Stimulated activated CD8-positive, alpha-beta memory T cell treated with anti-CD3 and anti-CD28 coated beads, Interleukin-12 subunit alpha, Interleukin-12 subunit beta, amount 100 ng/mL, for 24 hours (primary cell): ENCODE measurements around the gene SEC24D.

ENCODE experiments used
- DNase-seq: peaks from one replicate; pipeline ENCODE4 v3.0.0-alpha.2; 2020; ENCODE audit errors: extremely low read depth

SEC24D gene

GRCh38 chr4:118774321-118774720 is 61.6 kb downstream of the SEC24D start:
- DNase-seq: no peak

DNA sequence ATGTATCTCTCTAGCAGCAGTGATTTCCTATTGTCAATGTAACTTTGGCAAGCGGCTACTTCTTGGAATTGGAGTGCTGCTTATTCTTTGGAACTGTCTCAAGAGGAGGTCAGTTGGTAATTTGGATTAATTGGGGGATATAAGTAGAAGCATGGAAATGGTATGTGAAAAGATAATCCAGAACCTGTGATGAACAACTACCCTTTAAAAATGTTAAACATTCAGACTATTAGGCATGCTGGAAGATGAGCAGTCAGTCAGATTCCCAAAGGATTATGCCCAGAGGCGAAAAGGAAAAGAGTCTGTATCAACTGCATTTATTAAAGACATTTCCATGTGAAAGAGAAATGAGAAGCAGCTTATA is 62.5 kb downstream of the SEC24D start:
- DNase-seq: no peak

DNA sequence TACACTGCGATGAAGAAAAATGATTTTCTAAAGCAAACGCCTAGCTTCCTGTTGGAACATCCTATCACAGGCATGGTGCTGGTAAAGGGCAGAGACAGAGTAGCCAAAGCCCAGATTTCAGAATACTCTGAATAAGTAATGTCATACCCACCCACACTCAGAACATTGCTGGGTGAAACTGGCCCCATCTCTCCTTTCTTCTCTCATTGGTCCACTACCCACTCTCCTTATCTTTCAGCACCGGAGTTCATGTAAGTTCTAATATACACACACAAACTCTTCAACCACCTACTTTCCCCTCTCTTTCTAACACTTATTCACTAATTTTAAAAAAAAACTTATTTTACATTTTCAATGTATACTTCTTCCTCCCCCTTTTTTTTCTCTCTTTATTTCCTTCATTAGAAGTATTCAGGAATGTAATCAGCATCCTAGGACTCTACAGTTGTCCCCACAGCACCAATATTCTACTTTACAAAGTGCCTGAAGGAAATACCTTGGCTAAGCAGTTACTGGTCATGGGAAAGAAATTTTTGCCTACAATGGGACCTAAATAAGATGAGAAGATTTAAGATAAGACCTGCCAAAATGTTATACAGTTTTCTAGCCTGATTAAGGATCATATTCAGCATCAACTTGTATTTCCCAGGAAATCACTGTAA is 63.0 kb downstream of the SEC24D start:
- DNase-seq: no peak

DNA sequence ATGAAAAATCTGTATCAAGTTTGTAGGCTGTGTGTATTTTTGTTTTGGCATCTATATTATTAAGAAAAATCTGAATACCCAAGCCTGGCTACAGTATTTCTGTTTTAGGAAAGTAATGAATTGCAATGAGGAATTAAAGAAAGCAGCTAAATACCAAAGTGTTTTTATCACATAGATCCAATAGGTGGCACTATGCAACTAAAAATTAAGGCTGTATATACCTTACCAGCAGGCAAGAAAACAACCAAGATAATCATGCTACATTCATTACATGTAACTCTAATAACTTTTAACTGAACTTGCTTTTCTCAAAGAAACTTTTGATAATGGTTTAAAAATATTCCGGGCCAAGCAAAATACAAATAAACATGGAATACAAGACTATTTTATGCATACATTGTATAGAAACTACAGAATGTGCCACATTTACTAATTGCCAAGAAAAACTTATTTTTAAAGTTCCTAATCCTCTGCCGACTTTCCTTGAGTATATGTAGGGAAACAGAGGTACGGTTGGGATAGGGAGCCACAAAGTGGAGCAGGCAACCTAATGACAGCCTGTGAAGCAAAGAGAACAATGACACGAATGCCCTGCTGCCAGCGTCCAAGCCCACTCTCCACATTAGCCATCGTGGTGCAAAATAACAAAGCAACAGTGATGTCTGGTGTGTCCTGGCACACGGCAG is 63.7 kb downstream of the SEC24D start:
- no peak for DNase-seq

- DNase-seq: no peak
Measured at GRCh38 chr4:118770741-118771187, 65.2 kb downstream of the SEC24D start.

GRCh38 chr4:118769161-118769560 is 66.8 kb downstream of the SEC24D start:
- no peak for DNase-seq

- no peak for DNase-seq
Measured at GRCh38 chr4:118767109-118767508, 68.8 kb downstream of the SEC24D start.

DNA sequence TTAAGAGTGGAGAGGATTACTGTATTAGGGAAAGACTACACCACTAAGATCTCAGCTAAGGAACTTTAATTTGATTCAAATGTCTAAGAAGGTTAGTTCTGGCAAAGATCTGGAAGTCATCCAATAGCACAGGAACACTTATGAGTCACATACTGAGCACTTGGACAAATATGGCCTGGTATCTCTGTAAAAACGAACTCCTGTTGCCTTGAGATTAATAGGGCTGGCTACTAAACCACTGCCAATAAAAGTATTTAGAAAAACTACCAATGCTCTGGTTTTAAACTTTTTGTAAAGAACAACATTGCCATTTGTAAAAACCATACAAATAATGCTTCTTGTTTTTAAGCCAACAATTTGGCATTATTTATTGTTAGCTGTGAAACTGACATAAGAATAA is 70.5 kb downstream of the SEC24D start:
- no peak for DNase-seq

GRCh38 chr4:118762730-118763477 is 73.0 kb downstream of the SEC24D start:
- no peak for DNase-seq

DNA sequence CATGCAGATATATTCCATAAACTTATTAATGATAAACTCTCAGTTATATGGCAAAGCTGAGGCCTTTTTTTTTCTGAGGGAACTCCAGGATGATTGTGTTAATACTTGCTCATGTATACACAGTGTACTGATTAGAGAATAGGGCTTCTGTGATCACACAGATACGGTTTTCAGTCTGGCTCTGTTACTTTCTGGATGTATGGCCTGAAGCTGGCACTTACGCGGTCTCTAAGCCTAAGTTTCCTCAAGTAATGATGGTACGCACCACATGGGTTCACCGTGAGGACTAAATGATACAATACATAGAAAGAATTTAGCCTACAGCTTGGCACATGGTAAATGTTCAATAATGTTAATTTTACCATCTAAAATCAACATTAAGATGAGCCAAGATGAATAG is 73.8 kb downstream of the SEC24D start:
- no peak for DNase-seq

DNA sequence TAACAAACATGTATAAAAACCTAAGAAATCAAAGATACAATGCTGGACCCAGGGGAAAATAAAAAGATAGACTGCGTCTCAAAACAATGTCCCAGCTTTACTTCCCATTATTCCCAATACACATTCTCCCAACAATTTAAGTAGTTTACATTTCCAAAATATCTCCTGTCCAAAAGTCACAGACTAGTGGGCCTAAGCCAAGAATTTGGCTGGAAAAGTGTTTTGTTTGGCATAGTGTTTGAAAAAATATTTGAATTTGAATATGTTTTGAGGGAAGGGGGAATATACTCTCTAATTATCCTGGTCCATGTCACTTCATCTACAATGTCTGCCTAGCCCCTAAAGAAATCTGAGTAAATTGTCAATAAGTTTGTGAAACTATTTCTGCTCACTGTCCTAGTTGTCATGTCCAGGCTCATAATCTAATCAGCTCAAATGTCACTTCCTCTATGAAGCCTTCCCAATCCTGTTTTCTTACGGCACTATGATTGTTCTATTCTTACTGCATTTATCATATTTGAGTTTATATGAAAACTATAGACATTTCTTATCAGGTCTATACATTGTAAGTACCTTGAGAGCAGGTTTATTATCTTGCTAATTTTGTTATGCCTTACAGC is 74.4 kb downstream of the SEC24D start:
- DNase-seq: no peak

DNA sequence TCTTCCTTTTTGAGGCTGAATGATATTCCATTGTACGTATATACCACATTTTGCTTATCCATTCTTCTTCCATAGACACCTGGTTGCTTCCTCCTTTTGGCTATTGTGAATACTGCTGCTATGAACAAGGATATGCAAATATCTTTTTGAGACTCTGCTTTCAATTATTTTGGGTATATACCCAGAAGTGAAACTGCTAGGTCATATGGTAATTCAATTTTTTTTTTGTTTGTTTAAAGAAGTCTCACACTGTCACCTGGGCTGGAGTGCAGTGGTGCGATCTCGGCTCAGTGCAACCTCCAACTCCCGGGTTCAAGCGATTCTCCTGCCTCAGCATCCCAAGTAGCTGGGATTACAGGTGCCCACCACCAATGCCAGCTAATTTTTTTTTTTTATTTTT is 75.4 kb downstream of the SEC24D start:
- DNase-seq: no peak

GRCh38 chr4:118760092-118760491 is 75.8 kb downstream of the SEC24D start:
- DNase-seq: no peak

DNA sequence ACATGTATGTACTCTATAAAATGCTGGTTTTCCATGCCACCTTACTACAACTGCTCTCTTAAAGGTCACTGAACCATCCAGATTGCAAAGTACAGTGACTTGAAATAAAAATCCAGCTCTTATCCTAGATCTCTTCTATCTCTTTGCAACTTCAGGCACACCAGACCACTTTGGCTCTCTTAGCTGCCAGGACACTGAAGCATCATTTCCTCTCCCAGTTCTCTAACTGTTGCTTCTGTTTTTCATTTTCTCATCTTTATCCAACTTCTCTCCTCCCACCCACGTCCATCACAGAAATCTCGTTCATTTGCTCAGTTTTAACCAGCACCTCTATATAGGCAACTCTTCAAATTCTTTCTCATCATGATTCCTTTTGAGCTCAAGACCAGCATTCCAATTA is 76.4 kb downstream of the SEC24D start:
- DNase-seq: no peak

DNA sequence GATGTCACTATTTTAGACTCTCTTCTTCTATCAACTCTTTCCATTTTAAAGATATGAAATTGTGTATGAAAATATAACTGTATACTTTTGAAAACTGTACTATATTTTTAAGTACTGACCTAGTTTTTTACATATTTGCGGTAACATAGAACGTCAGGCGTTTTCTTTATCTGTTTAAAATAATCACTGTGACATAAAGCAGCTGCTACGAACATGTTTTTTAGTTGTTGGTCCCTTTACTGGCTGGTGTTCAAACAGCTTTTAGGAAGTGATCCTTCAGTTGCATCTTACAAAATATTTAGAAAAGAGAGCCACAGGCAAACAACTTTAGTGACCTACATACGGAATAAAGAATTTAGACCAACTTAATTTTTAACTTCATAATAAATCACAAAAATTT is 77.6 kb downstream of the SEC24D start:
- no peak for DNase-seq

GRCh38 chr4:118757761-118758251 is 78.1 kb downstream of the SEC24D start:
- DNase-seq: no peak

- DNase-seq: no peak
Measured at GRCh38 chr4:118756958-118757357, 79.0 kb downstream of the SEC24D start.

GRCh38 chr4:118756429-118756828 is 79.5 kb downstream of the SEC24D start:
- no peak for DNase-seq

DNA sequence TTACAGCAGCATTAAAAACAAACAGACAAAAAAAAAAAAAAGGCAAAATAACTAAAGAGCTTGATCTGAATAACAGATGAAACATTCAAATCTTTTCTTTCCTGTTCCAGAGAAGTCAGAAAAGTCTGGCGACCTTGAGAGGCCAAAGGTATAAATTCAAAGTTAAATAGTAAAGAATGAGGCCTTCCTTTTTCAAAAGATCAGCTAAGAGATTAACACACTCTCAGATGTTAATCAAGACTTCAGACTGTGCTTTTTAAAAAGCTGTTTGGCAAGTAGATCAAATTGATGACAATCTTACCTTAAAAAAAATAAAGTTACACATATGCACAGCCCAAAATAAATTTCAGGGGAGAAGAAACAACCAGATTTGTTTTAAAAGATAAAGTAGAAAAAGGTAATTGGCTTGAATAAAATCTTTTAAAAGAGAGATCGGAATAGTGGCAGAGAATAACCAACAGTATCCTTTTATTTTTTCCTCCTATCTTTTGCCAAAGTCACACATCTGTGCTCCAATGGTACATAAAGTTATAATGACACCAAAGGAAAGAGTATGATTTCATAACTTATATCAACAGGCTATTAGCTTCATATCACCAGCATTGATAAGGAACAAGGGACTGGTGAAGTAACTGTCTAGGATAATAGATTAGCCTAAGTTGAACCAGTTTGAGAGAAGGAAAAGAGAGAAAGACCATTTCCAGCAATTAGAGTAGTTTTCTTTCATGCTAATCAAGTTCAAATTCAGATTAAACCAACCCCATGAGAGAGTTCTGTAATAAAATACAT is 80.3 kb downstream of the SEC24D start:
- DNase-seq: no peak

GRCh38 chr4:118754890-118755289 is 81.0 kb downstream of the SEC24D start:
- no peak for DNase-seq

DNA sequence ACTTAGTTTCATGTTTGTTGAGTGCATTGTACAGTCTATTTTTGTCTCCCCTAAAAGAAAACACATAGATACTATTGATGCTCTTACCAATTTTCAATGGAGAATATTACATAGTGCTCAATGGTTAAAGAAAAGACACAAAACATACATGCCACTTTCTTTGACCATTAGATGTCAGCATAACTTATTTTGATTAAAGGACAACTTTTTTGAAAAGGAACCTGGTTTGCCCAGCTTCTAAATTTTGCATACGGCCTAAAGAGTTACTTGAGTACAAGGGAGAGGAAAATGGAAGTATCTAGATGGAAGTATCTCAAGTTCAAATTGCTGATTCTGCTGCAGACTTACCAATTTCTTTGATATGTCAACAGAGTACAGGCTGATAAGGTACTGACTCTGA is 82.2 kb downstream of the SEC24D start:
- no peak for DNase-seq

- DNase-seq: no peak
Measured at GRCh38 chr4:118753096-118753495, 82.8 kb downstream of the SEC24D start.
